KMS-11 (cell line): ENCODE measurements around the gene SNX21.
A peak's percentile ranks its signal among the peaks of the same experiment; 100 is the strongest.

Source experiments
- H2AFZ ChIP-seq: fragments of 200-600 bp; sonication (generic); 2 replicates; pipeline ENCODE4 v1.6.1; 2016; ENCODE audit warnings: antibody characterized with exemption, mixed run types, low read depth
- H3K27ac ChIP-seq: fragments of 200-600 bp; sonication (generic); 2 replicates; pipeline ENCODE4 v1.6.1; 2016; ENCODE audit warnings: mild to moderate bottlenecking, mixed run types
- H3K27me3 ChIP-seq: fragments of 200-600 bp; sonication (generic); 2 replicates; pipeline ENCODE4 v1.6.1; 2017; ENCODE audit warnings: mild to moderate bottlenecking, low read depth, mixed run types, moderate library complexity; ENCODE audit not compliant: insufficient read depth
- H3K36me3 ChIP-seq: fragments of 200-600 bp; sonication (generic); 2 replicates; pipeline ENCODE4 v1.6.1; 2017; ENCODE audit warnings: mild to moderate bottlenecking, mixed run types; ENCODE audit not compliant: insufficient read depth
- H3K4me1 ChIP-seq: fragments of 200-600 bp; sonication (generic); 2 replicates; pipeline ENCODE4 v1.6.1; 2016; ENCODE audit warnings: mild to moderate bottlenecking, low read depth, mixed run types; ENCODE audit not compliant: poor library complexity, severe bottlenecking
- H3K4me2 ChIP-seq: fragments of 200-600 bp; sonication (generic); 2 replicates; pipeline ENCODE4 v1.7.0; 2016; ENCODE audit warnings: mild to moderate bottlenecking, mixed run types
- H3K4me3 ChIP-seq: fragments of 200-600 bp; sonication (generic); IDR thresholded peaks from 2 replicates; pipeline ENCODE4 v1.6.1; 2017; ENCODE audit warnings: low read depth, low read length, mixed read lengths; ENCODE audit not compliant: insufficient read depth
- H3K79me2 ChIP-seq: fragments of 200-600 bp; sonication (generic); 2 replicates; pipeline ENCODE4 v1.6.1; 2016; ENCODE audit warnings: low read depth, mixed run types; ENCODE audit not compliant: insufficient read depth
- H3K9ac ChIP-seq: fragments of 200-600 bp; sonication (generic); 2 replicates; pipeline ENCODE4 v1.6.1; 2016; ENCODE audit warnings: mild to moderate bottlenecking, mixed run types
- H4K20me1 ChIP-seq: fragments of 200-600 bp; sonication (generic); 2 replicates; pipeline ENCODE4 v1.6.1; 2016; ENCODE audit warnings: mild to moderate bottlenecking, mixed run types; ENCODE audit not compliant: insufficient read depth
- CTCF ChIP-seq: fragments of 200-600 bp; sonication (generic); conservative IDR thresholded peaks from 2 replicates; pipeline ENCODE4 v1.6.1; 2017; ENCODE audit warnings: low read depth, mild to moderate bottlenecking, antibody characterized with exemption, low read length, moderate library complexity, mixed read lengths

SNX21 gene

GRCh38 chr20:45878076-45878761, 44.6 kb downstream of the SNX21 start:
- no peak for TF ChIP-seq CTCF

GRCh38 chr20:45880988-45881788, 47.6 kb downstream of the SNX21 start, which contains the start of gene ZSWIM1:
Gene ZSWIM1 (plus strand): TSS chr20:45881227. CDS start chr20:45882593, 1,366 bp downstream.
- Histone ChIP-seq H3K27me3 (no peaks in the 10 kb centered on the region), H3K4me2 (peak within 1 kb of the TSS; percentile 88), H3K79me2 (peaks cover 32% of the 10 kb centered on the region), H3K36me3 (no peaks in the 10 kb centered on the region; the same call in 1 of the 2 replicates), H3K9ac (peak within 1 kb of the TSS; percentile 67), H2AFZ (peak within 1 kb of the TSS; percentile 70; the same call in 1 of the 2 replicates), H3K27ac (peak within 1 kb of the TSS; percentile 30), H3K4me1 (peaks cover 45% of the 10 kb centered on the region), H3K4me3 (peak within 1 kb of the TSS; percentile 71), H4K20me1 (no peaks in the 10 kb centered on the region)
- no peak for TF ChIP-seq CTCF

More at GRCh38 chr20:45878076-45878761, 44.6 kb downstream of the SNX21 start:
- H3K36me3 ChIP-seq = no peaks in the 10 kb centered on the region; the same call in 1 of the 2 replicates
- H2AFZ ChIP-seq = no peak overlapping the region
- H3K27ac ChIP-seq = no peak overlapping the region
- H3K4me1 ChIP-seq = peaks cover 20% of the 10 kb centered on the region
- H4K20me1 ChIP-seq = no peaks in the 10 kb centered on the region
- no peak overlapping the region for H3K4me2 ChIP-seq
- H3K9ac ChIP-seq = no peak overlapping the region
- H3K4me3 ChIP-seq = no peak overlapping the region
- H3K79me2 ChIP-seq = peaks cover 22% of the 10 kb centered on the region
- H3K27me3 ChIP-seq = no peaks in the 10 kb centered on the region

GRCh38 chr20:45882469-45883099, 49.0 kb downstream of the SNX21 start:
- Histone ChIP-seq H3K4me3 (no peak overlapping the region), H3K36me3 (no peaks in the 10 kb centered on the region; the same call in 1 of the 2 replicates), H2AFZ (no peak overlapping the region), H4K20me1 (no peaks in the 10 kb centered on the region), H3K27ac (no peak overlapping the region), H3K79me2 (peaks cover 32% of the 10 kb centered on the region), H3K4me1 (peaks cover 45% of the 10 kb centered on the region), H3K4me2 (peak overlapping the region; percentile 88), H3K27me3 (no peaks in the 10 kb centered on the region), H3K9ac (no peak overlapping the region)
- no peak for TF ChIP-seq CTCF

GRCh38 chr20:45883100-45883469, 49.5 kb downstream of the SNX21 start:
- Histone ChIP-seq H3K27me3 (no peaks in the 10 kb centered on the region), H3K4me3 (no peak overlapping the region), H3K9ac (no peak overlapping the region), H3K4me1 (peaks cover 45% of the 10 kb centered on the region), H3K4me2 (no peak overlapping the region), H3K27ac (no peak overlapping the region), H2AFZ (no peak overlapping the region), H4K20me1 (no peaks in the 10 kb centered on the region), H3K36me3 (no peaks in the 10 kb centered on the region; the same call in 1 of the 2 replicates), H3K79me2 (peaks cover 32% of the 10 kb centered on the region)
- TF ChIP-seq CTCF = no peak
